GM12878 (cell line): ENCODE results near the gene PLSCR1.

ENCODE experiments used
- CBX3 ChIP-seq: fragments of 200-600 bp; sonication (generic); IDR thresholded peaks from 2 replicates; pipeline ENCODE4 v1.6.1; 2016; ENCODE audit warnings: low read depth, borderline replicate concordance
- SMC3 ChIP-seq: IDR thresholded peaks from 2 replicates; pipeline ENCODE4 v1.6.1; 2011; ENCODE audit warnings: low read length, improper control_type of control experiment, borderline replicate concordance
- SP1 ChIP-seq: IDR thresholded peaks from one replicate; pipeline ENCODE4 v1.6.1; 2011; ENCODE audit warnings: low read depth, low read length
- TF ChIP-seq, protein P1 (sequence below), 3 experiments: IDR thresholded peaks in 2 of 3; conservative IDR thresholded peaks in 1 of 3; 2 replicates each; pipeline ENCODE4 v1.5.1; 2011; ENCODE audit warnings: low read depth in 3 of 3, low read length in 3 of 3, mild to moderate bottlenecking in 3 of 3, control low read depth in 2 of 3, moderate library complexity in 2 of 3, inconsistent platforms in 1 of 3, mixed read lengths in 1 of 3; ENCODE audit not compliant: control insufficient read depth in 2 of 3, insufficient read depth in 1 of 3; ENCODE audit errors: extremely low read depth in 1 of 3
- TF ChIP-seq, protein P2 (sequence below): IDR thresholded peaks from 2 replicates; pipeline ENCODE4 v1.6.1; 2011; ENCODE audit warnings: mild to moderate bottlenecking, low read depth, low read length, moderate library complexity; ENCODE audit not compliant: insufficient replicate concordance

DNA sequence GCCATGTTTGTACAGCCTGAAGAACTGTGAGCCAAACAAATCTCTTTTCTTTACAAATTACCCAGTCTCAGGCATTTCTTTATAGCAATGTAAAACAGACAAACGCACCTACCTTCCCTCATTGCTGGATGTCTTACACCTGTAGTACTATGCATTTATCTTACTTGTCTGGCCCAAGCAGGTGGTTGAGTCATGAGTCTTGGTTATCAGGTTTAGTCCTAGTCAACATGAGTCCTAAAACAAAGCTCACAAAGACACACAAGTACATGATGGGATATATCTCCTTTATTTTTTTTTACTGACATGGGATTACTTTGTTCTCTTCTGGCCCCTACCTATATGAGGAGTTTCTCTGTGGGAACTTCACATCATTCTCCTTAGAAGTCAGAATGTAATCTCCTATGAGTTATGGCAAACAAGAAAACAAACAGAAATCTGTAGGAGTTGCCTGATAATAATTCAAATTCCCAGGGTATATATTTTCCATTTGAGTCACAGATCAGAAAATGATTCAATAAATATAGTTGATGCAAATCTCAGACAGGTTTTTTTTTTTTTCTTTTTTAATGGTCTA is 41.4 kb downstream of the PLSCR1 start:
- TF ChIP-seq, protein P1, sequence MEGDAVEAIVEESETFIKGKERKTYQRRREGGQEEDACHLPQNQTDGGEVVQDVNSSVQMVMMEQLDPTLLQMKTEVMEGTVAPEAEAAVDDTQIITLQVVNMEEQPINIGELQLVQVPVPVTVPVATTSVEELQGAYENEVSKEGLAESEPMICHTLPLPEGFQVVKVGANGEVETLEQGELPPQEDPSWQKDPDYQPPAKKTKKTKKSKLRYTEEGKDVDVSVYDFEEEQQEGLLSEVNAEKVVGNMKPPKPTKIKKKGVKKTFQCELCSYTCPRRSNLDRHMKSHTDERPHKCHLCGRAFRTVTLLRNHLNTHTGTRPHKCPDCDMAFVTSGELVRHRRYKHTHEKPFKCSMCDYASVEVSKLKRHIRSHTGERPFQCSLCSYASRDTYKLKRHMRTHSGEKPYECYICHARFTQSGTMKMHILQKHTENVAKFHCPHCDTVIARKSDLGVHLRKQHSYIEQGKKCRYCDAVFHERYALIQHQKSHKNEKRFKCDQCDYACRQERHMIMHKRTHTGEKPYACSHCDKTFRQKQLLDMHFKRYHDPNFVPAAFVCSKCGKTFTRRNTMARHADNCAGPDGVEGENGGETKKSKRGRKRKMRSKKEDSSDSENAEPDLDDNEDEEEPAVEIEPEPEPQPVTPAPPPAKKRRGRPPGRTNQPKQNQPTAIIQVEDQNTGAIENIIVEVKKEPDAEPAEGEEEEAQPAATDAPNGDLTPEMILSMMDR (IDR thresholded peaks at IDR 0.05 in 2 of 3, conservative IDR thresholded peaks at IDR 0.05 in 1 of 3; ENCODE audit: control insufficient read depth in 2 of 3, extremely low read depth in 1 of 3, insufficient read depth in 1 of 3, low read depth in 3 of 3, low read length in 3 of 3): no peak
- TF ChIP-seq SMC3 (no peak), SP1 (no peak), CBX3 (no peak)
- TF ChIP-seq, protein P2, sequence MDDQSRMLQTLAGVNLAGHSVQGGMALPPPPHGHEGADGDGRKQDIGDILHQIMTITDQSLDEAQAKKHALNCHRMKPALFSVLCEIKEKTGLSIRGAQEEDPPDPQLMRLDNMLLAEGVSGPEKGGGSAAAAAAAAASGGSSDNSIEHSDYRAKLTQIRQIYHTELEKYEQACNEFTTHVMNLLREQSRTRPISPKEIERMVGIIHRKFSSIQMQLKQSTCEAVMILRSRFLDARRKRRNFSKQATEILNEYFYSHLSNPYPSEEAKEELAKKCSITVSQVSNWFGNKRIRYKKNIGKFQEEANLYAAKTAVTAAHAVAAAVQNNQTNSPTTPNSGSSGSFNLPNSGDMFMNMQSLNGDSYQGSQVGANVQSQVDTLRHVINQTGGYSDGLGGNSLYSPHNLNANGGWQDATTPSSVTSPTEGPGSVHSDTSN: no peak
